Measurements from ENCODE around the gene LRRTM3.

Gene LRRTM3

DNA sequence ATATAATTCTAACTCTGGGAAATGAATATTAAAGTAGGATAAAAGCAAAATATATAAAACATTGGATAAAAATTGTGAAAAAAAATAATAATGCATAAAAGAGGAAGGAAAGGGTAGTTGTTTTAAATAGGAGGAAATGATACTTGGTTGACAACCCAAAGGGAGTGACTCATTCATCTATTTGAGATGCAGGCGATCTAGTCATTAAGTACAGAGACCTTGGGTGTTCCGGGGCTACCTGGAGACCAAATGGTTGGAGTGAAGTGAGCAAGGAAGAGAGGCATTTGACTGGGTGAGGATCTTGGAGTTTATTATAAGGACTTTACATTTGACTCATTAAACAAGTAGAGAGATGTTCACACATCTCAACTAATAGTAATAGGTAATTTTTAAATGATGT is 111.0 kb downstream of the LRRTM3 start:
- DNase-seq, result no peak

GRCh38 chr10:67043041-67043440 is 117.2 kb downstream of the LRRTM3 start:
- DNase-seq, result no peak

DNA sequence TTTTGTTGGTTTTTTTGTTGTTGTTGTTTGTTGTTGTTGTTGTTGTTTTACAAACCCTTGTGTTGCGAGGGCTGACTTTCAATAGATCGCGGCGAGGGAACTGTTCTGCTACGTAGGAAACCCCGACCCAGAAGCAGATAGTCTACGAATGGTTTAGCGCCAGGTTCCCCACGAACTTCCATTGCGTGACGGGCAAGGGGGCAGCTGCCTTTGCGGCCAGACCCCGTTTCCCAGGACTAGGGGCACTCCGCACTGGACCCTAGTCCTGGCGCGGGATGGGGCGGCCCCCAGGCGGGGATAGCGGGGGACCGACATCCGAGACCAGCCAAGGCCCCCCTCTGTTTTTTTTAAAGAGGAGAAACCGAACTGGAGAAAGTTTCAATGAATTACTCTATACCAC is 119.6 kb downstream of the LRRTM3 start:
- DNase-seq, result no peak

GRCh38 chr10:67046507-67046906 is 120.7 kb downstream of the LRRTM3 start:
- no peak for DNase-seq

- DNase-seq, result no peak
Measured at GRCh38 chr10:67049988-67050387, 124.2 kb downstream of the LRRTM3 start.

DNA sequence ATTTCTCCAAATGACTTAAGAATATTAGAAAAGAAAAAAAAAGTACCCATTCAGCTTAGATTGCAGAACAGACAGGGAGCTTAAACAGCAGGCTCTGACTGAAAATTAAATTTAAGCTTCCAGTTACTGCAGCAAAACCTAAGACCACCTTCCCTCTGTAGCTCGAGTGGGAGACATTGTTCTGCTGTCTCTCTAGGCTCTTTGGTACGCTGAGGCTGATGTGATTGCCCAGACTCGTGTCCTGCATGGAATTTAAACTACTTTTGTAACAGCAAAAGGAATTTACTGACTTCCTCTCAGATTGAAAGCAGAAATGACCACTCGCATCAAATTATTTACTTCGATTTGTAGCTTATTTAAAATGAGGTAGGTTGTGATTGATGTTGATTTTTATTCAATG is 124.6 kb downstream of the LRRTM3 start:
- DNase-seq, result no peak

GRCh38 chr10:67072654-67073053 is 146.8 kb downstream of the LRRTM3 start:
- no peak for DNase-seq

DNA sequence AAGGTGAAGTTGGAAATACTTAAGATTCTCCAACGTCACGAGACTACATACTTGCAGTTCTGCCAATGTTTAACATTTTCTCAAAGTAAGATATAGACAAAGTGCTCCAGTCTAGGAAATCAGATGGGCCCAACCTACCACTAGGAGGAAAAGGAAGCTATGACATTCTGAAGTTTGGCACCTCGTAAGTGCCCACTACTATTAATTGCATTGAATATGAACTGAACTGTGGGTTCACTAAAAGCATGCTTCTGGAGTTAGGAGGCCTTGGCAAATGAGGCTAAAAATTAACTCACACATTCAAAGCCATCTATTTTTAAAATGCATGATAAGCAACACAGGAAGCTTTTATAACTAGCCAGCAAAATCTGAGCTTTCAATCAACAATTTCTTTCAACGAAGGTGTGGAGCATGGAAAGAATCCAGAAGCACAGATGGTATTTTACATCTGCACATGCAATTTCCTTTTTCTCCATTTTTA is 149.7 kb downstream of the LRRTM3 start:
- no peak for DNase-seq

GRCh38 chr10:67076144-67076543 is 150.3 kb downstream of the LRRTM3 start:
- DNase-seq, result no peak

- no peak for DNase-seq
Measured at GRCh38 chr10:67077376-67077775, 151.5 kb downstream of the LRRTM3 start.

- DNase-seq, result no peak
Measured at GRCh38 chr10:67079126-67079525, 153.3 kb downstream of the LRRTM3 start.

- DNase-seq, result no peak
Measured at GRCh38 chr10:67086327-67087134, 160.7 kb downstream of the LRRTM3 start.

DNA sequence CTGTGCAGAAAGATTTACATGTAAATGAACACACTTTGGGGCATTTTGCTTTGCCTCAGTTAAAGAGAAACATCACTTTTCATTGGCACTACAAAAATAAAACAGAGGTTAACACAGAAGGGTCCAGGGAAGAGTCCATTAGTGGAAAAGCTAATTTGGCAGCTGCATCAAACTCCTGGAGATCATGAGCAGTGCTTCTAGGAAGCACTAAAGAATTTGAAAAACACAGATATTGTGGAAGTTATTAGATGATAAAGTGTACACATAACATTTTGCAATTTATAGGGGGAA is 161.2 kb downstream of the LRRTM3 start:
- DNase-seq, result no peak

DNA sequence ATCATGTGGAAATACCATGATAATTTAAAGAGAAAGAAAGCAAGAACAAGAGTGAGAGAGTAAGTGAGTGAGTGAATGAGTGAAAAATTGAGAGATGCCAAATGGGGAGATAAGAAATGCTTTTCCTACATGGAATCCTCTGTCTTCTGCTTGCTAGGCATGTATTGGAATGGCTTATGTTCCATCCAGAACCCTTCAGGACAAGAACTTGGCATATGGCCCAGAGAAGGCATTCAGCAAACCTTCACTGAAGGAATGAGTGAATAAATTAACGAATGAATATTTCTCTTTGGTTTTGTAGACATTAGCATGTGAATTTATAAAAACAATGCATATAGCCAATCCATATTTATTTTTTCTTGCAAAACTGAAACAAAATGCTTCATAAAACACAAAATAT is 162.2 kb downstream of the LRRTM3 start:
- no peak for DNase-seq

DNA sequence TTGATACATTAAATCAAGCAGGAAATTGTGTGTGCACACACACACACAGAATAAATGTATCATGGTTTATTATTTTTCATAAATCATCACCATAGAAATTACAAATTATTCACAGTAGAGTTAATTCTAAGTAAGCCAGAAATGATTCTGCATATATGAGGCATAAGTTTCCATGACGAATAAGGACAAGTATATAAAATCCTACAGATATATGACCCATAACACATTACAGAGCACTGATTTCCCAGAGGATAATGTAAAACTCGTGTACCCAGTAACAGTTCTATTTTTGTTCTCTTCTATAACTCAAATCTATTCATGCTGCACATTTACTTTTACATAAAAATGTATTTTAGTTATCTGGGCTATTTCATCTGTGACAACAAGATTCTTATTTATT is 169.7 kb downstream of the LRRTM3 start:
- no peak for DNase-seq

GRCh38 chr10:67098461-67098860 is 172.6 kb downstream of the LRRTM3 start:
- DNase-seq, result no peak

DNA sequence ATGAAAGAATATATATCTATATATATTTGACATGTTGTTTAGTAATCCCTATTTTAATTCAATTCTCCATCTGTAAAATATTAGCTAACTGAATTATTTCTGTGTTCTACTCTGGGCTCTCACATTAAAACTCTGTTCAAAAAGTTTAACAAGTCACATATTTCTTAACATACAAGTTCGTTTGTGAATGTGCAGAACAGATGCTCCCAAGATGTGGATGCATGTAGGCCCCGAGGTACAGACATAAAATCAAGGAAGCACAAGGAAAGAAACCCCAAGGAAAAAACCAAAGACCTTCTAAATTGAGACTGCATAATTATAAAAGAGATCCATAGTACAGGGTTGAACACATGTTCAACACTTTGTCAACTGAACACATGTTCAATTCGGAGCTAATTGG is 175.1 kb downstream of the LRRTM3 start:
- no peak for DNase-seq

DNA sequence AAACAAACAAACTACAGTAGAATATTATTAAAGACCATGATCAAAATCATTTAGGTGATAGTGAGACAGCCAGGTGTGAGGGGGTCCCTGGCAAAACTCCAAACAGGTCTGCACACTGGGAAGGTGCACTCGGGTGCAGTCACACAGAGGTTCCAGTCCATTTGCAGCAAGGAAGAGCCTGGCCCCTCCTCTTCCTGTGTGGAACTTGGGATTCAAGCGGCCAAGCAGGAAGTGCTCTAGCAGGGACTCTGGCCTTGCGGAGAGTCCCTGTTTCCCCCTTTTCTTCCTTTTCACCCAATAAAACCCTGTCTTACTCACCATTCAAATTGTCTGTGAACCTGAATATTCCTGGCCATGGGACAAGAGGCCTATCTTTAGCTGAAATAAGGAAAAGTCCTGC is 181.8 kb downstream of the LRRTM3 start:
- no peak for DNase-seq

- DNase-seq, result no peak
Measured at GRCh38 chr10:67110286-67110685, 184.4 kb downstream of the LRRTM3 start.

- no peak for DNase-seq
Measured at GRCh38 chr10:67112765-67113164, 186.9 kb downstream of the LRRTM3 start.

- DNase-seq, result no peak
Measured at GRCh38 chr10:67114945-67115344, 189.1 kb downstream of the LRRTM3 start.

GRCh38 chr10:67115972-67116371 is 190.1 kb downstream of the LRRTM3 start:
- no peak for DNase-seq

DNA sequence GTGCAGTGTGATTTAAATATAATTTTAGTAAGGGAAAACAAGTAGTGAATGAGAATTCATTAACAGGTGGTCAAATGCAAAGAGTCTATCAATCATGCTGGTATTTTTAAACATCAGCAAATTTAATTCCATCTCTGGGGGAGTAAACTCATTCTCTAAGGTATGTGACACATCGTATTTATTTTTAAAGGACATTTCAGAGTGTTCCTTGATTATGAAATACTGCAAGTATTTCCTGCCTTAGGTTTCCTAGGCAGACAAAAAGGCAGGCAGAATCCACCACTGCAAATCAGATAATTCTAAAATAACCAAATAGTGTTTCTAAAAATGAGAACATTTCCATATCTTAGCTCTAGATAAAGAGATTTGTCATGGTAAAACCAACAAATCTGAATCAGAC is 193.8 kb downstream of the LRRTM3 start:
- DNase-seq, result no peak

GRCh38 chr10:67127441-67127840 is 201.6 kb downstream of the LRRTM3 start:
- DNase-seq, result no peak

DNA sequence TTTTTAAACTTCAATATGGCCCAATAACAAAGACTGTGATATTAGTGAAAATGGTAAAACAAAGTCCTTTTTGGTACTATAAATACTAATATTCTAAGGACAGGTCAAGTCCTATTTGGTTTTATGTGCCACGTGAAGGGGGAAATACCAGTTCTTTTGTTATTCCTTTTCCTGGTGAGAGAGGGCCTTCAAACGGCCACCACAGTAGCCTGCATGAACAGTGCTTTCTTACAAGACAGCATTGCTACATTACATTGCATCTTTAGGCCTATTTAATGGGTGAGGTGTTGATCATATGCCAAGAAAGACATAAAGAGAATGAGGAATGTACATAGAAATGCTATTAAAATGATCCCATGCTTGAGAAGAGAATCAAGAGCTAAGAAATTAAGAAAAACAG is 214.8 kb downstream of the LRRTM3 start:
- no peak for DNase-seq

Measured in activated naive CD4-positive, alpha-beta T cell treated with anti-CD3 and anti-CD28 coated beads, Interleukin-2, amount 50 U/mL, for 16 hours (primary cell).